Melanocyte of skin (primary cell): ENCODE data around the gene DRC3. TPM values are rescaled to one million over a fixed set of nuclear protein-coding genes. Genes with fewer than 3 reads are reported as not detected.

Experiments used
- total RNA-seq, 2 donors: library from RNA; depleted of rRNA; stranded (reverse); fragments of >200 nt; gene quantifications; 2 replicates each; pipeline ENCODE4 v1.2.3, GENCODE V29; 2012

Gene DRC3
- 1 to 10 TPM in 1 of 2 donors, under 1 TPM in 1; 0.69 to 4.3 TPM for total RNA-seq

DNA sequence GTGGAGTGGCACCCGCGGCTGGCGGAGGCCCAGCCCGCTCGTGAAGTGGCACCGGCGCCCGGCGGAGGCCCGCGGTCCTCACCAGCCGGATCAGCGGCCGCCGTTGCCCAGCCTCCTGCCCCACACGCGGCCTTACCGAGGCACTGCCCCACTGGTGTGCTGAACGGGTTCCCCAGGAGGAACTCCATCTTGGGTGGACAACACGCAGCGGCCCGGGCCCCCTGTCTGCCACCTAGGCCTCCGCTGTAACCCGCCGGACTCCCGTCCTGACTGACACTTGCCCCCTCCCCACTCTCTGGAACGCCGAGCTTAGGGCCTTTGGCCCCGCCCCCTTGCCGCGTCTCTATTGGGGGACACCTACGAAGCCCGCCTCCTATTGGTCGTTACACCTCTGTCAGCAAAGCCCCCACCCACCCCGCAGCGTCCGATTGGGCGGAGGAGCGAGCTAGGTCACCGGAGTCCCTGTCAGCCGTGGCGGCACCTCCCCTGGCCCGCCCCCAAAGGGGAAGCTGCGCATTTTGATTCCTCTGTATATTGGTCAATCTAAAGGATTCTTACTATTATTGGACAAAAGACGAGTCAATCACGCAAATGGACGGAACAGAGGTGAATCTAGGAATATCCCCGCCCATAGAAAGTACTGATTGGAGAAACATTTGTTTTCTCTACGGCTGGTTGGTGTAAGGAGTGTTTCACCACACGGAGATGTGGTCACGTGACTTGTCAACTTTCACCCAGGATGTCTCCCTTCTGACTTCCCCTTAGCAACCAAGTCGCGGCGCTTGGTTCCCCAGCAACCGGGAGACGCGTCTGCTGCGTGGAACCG lies at the start of gene DRC3, which contains the start of gene TOM1L2:
Gene DRC3, plus strand, starts transcription at position 737 of the 826 bp plus-strand sequence. CDS start 4,737 bp downstream, outside the sequence.
Gene TOM1L2, minus strand, starts transcription at position 275 of the 826 bp plus-strand sequence. Its CDS starts 87 bp downstream, at position 188.

GRCh38 chr17:18038861-18039534 lies 66.3 kb downstream of the DRC3 start, which contains the start of the genes ATPAF2 and GID4:
ATPAF2 (minus strand) TSS chr17:18039168; CDS start chr17:18039013, 155 bp downstream.
GID4 (plus strand) TSS chr17:18039408; CDS start chr17:18039465, 57 bp downstream.

Other genes starting within 250 kb of the DRC3 start
- gene SREBF1, start 135.9 kb upstream of the DRC3 start, total RNA-seq: 100 to 1,000 TPM; 116 to 136 TPM
- 10 to 100 TPM; 34.6 to 45.8 TPM for gene TOM1L2, start 462 bp upstream of the DRC3 start, total RNA-seq
- 10 to 100 TPM; 13.1 to 18.0 TPM for gene ATPAF2, start 66.3 kb downstream of the DRC3 start, total RNA-seq
- gene GID4, start 66.5 kb downstream of the DRC3 start, total RNA-seq: 1 to 10 TPM; 8.3 TPM
- 10 to 100 TPM; 33.0 to 40.6 TPM for gene DRG2, start 115.1 kb downstream of the DRC3 start, total RNA-seq
- 1 to 10 TPM in 1 of 2 donors, under 1 TPM in 1; 0.67 to 1.4 TPM for gene MYO15A, start 135.9 kb downstream of the DRC3 start, total RNA-seq
- 100 to 1,000 TPM in 1 of 2 donors, 10 to 100 TPM in 1; 91.5 to 106 TPM for gene ALKBH5, start 211.0 kb downstream of the DRC3 start, total RNA-seq